Gastroesophageal sphincter (tissue), 4 donors: ENCODE measurements around the gene ZFYVE28. TPM values are rescaled to one million over a fixed set of nuclear protein-coding genes. Genes with fewer than 3 reads are reported as not detected.

Experiments
- ATAC-seq: fragments of 150-250 bp; one replicate; pipeline ENCODE4 v1.9.1; 2016; ENCODE audit warnings: mild to moderate bottlenecking, moderate library complexity
- H3K27ac ChIP-seq, 4 donors: fragments of 200-600 bp; sonication (generic) in 3 of 4; 1 replicate in 3 of 4; 2 replicates in 1 of 4; pipeline ENCODE4 v1.5.1; 2016 to 2019
- H3K27me3 ChIP-seq: fragments of 200-600 bp; sonication (generic); one replicate; pipeline ENCODE4 v1.5.1; 2019
- H3K36me3 ChIP-seq, 2 donors: fragments of 200-600 bp; sonication (generic); one replicate each; pipeline ENCODE4 v1.5.1; 2019; ENCODE audit warnings: control low read depth in 1 of 2
- H3K4me1 ChIP-seq, 3 donors: fragments of 200-600 bp; sonication (generic); 1 replicate in 2 of 3; 2 replicates in 1 of 3; pipeline ENCODE4 v1.5.1; 2016 to 2019; ENCODE audit warnings: control low read depth in 2 of 3
- H3K4me3 ChIP-seq, 2 donors: fragments of 200-600 bp; sonication (generic); one replicate each; pipeline ENCODE4 v1.5.1; 2019; ENCODE audit warnings: mild to moderate bottlenecking in 1 of 2, moderate library complexity in 1 of 2
- H3K9me3 ChIP-seq, 3 donors: fragments of 200-600 bp; sonication (generic); one replicate each; pipeline ENCODE4 v1.5.1; 2017 to 2019; ENCODE audit warnings: control low read depth in 2 of 3
- CTCF ChIP-seq, 4 experiments: fragments of 200-600 bp in 2 of 4; fragments of 450-650 bp in 2 of 4; sonication (generic) in 1 of 4; IDR thresholded peaks; one replicate each; pipeline ENCODE4 v1.5.1; 2017 to 2019; ENCODE audit warnings: antibody characterized with exemption in 4 of 4, mild to moderate bottlenecking in 2 of 4, moderate library complexity in 2 of 4
- EP300 ChIP-seq: sonication (generic); formaldehyde crosslinking; IDR thresholded peaks from one replicate; pipeline ENCODE4 v1.6.1; 2017; ENCODE audit warnings: antibody characterized with exemption, mild to moderate bottlenecking
- POLR2A ChIP-seq, 2 donors: fragments of 450-650 bp; IDR thresholded peaks; one replicate each; pipeline ENCODE4 v1.6.1; 2017; ENCODE audit warnings: antibody characterized with exemption in 2 of 2, mild to moderate bottlenecking in 2 of 2, moderate library complexity in 1 of 2
- POLR2AphosphoS5 ChIP-seq: sonication (generic); formaldehyde crosslinking; IDR thresholded peaks from one replicate; pipeline ENCODE4 v1.6.1; 2017; ENCODE audit warnings: antibody characterized with exemption
- WGBS, 2 donors: methylation state at CpG; one replicate each; pipeline ENCODE4 v1.1.5; 2018; ENCODE audit warnings: low coverage in 1 of 2; 5-methylcytosine and 5-hydroxymethylcytosine counted together
- total RNA-seq, 4 donors: library from RNA; depleted of rRNA; stranded (reverse); fragments of >200 nt; gene quantifications; one replicate each; pipeline ENCODE4 v1.1.0, GENCODE V29; 2016

The ZFYVE28 gene
- total RNA-seq, 4 donors from 2014 or later, result 4.4 to 12.0 (median 8.2) TPM

DNA sequence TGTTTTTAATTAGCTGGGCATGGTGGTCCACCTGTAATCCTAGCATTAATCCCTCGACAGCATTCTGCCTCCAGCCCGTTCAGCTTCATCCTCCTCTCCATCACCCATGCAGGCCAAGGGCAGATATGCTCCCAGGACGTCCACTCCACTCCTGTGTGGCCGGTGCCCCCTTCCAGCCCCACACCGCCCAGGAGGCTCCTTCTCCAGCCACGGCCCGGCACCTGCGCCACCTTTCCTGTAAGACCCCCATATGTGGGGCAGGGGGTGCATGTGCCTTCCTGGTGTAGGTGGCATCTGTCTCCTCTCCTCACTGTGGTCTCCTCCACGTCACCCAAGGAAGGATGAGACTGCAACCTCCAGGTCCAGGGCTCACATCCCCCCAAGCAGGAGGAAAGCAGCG, 99.6 kb downstream of the ZFYVE28 start:
- Histone ChIP-seq H3K4me1 (no peaks in the 10 kb centered on the region), H3K4me3 (no peak overlapping the region), H3K27me3 (no peaks in the 10 kb centered on the region), H3K27ac (no peak overlapping the region), H3K36me3 (peaks cover 0 to 10% of the 10 kb centered on the region in 2 donors), H3K9me3 (peaks cover 0 to 7% (median 0%) of the 10 kb centered on the region in 3 donors)
- WGBS, 2 donors, result 93% methylated on average over 6 to 7 of the region's 10 CpGs
- no peak for ATAC-seq
- TF ChIP-seq POLR2A (IDR thresholded peaks at IDR 0.05), result no peak
- TF ChIP-seq POLR2AphosphoS5, result no peak
- no peak for TF ChIP-seq CTCF (IDR thresholded peaks at IDR 0.05)

- no peaks in the 10 kb centered on the region for H3K27me3 ChIP-seq
- no peak for ATAC-seq
- H3K36me3 ChIP-seq, result peaks cover 0 to 10% of the 10 kb centered on the region in 2 donors
- H3K4me3 ChIP-seq, result no peak overlapping the region
- no peak for TF ChIP-seq POLR2AphosphoS5
- no peak for TF ChIP-seq EP300
- no peak for TF ChIP-seq POLR2A (IDR thresholded peaks at IDR 0.05)
- no peak for TF ChIP-seq CTCF (IDR thresholded peaks at IDR 0.05)
- no peak overlapping the region for H3K27ac ChIP-seq
- H3K9me3 ChIP-seq, result peaks cover 0 to 5% (median 0%) of the 10 kb centered on the region in 3 donors
- no peaks in the 10 kb centered on the region for H3K4me1 ChIP-seq
- WGBS, 2 donors, result 100% methylated on average over 1 of the region's 12 CpGs; no CpG with 5 or more reads in 1 of the 2 donors
Measured at GRCh38 chr4:2318476-2318875, 100.0 kb downstream of the ZFYVE28 start.

DNA sequence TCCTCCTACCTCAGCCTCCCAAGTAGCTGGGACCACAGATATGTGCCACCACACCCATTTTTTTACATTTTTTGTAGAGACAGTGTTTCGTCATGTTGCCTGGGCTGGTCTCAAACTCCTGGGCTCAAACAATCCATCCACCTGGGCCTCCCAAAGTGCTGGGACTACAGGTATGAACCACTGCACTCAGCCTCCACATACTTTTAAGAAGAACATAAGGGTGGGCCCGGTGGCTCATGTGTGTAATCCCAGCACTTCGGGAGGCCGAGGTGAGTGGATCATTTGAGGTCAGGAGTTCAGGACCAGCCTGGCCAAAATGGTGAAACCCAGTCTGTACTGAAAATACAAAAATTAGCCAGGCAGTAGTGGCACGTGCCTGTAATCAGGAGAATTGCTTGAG, 105.1 kb downstream of the ZFYVE28 start:
- H3K4me1 ChIP-seq, result no peaks in the 10 kb centered on the region
- TF ChIP-seq POLR2A (IDR thresholded peaks at IDR 0.05) (no peak), CTCF (IDR thresholded peaks at IDR 0.05) (no peak), POLR2AphosphoS5 (no peak), EP300 (no peak)
- no peaks in the 10 kb centered on the region for H3K27me3 ChIP-seq
- no peak overlapping the region for H3K4me3 ChIP-seq
- H3K27ac ChIP-seq, result no peak overlapping the region
- peaks cover 0 to 27% (median 0%) of the 10 kb centered on the region in 3 donors for H3K9me3 ChIP-seq
- 100% methylated on average over 1 to 2 of the region's 5 CpGs for WGBS, 2 donors
- no peaks in the 10 kb centered on the region for H3K36me3 ChIP-seq
- no peak for ATAC-seq

- peaks cover 0 to 43% (median 0%) of the 10 kb centered on the region in 3 donors for H3K9me3 ChIP-seq
- H3K4me3 ChIP-seq, result no peak overlapping the region
- no peak overlapping the region for H3K27ac ChIP-seq
- no peaks in the 10 kb centered on the region for H3K27me3 ChIP-seq
- H3K36me3 ChIP-seq, result peaks cover 0 to 21% of the 10 kb centered on the region in 2 donors
- 78 to 91% methylated on average over 5 to 8 of the region's 10 CpGs for WGBS, 2 donors
- no peak for ATAC-seq
- TF ChIP-seq CTCF (IDR thresholded peaks at IDR 0.05), result no peak
- TF ChIP-seq EP300, result no peak
- TF ChIP-seq POLR2A (IDR thresholded peaks at IDR 0.05), result no peak
- no peak for TF ChIP-seq POLR2AphosphoS5
- peaks cover 0 to 2% (median 0%) of the 10 kb centered on the region in 3 donors for H3K4me1 ChIP-seq
Measured at GRCh38 chr4:2306773-2307410, 111.6 kb downstream of the ZFYVE28 start.
